ENCODE results near the gene AP4E1. TPM values are rescaled to one million over a fixed set of nuclear protein-coding genes. Genes with fewer than 3 reads are reported as not detected.

AP4E1 gene
- total and polyA plus RNA-seq, 2 of the 4 experiments (the other 2 are of a cell fraction), result 3.1 to 6.8 TPM

DNA sequence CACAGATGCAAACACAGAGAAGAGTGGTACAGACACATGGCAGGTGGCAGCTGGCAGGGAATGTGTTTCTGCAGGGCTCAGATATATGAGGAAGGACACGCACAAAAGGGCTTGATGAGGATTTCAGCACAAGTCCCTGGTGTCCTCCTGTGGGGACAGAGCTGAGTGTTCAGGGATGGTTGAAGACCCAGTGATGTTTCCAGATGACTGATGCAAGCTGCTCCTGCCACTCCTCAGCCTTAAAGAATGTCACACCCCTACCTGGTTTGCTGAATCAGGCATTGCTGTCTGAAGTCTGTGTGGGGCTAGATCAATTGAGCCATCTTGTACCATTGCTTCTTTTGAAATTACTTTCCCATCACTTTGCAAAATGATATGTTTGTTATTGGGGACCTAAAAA is 146.1 kb downstream of the AP4E1 start:
- Histone ChIP-seq H3K4me3 (ENCODE audit: insufficient read depth, low read depth, low read length) (no peak overlapping the region), H2BK120ac (ENCODE audit: low read depth, low read length) (no peak overlapping the region), H3K27me3 (ENCODE audit: control insufficient read depth, insufficient read depth, low read length) (peaks cover 7% of the 10 kb centered on the region), H4K20me1 (ENCODE audit: insufficient read depth, low read length) (no peaks in the 10 kb centered on the region), H3K9me3 (ENCODE audit: control insufficient read depth, insufficient read depth, low read length) (no peaks in the 10 kb centered on the region), H2BK20ac (ENCODE audit: low read depth, low read length) (no peak overlapping the region), H3K14ac (replicated peaks; ENCODE audit: low read depth, low read length) (no peak overlapping the region), H2AK5ac (ENCODE audit: low read depth, low read length) (no peak overlapping the region), H3K9ac (ENCODE audit: low read depth, low read length) (no peak overlapping the region), H3K56ac (ENCODE audit: extremely low read depth, insufficient read depth, low read length) (no peak overlapping the region), H3K36me3 (ENCODE audit: control insufficient read depth, insufficient read depth, low read length) (no peaks in the 10 kb centered on the region), H3K79me1 (ENCODE audit: low read depth in 1 of 2, low read length in 2 of 2) (no peaks in the 10 kb centered on the region), H4K8ac (ENCODE audit: low read depth in 2 of 2, low read length in 2 of 2) (no peak overlapping the region), H2BK5ac (ENCODE audit: low read depth, low read length, poor library complexity, severe bottlenecking) (no peak overlapping the region), H4K91ac (ENCODE audit: insufficient read depth, low read depth, low read length) (no peak overlapping the region), H3K18ac (ENCODE audit: low read depth, low read length) (no peak overlapping the region), H2AK9ac (replicated peaks; ENCODE audit: low read depth, low read length, poor library complexity) (no peak overlapping the region), H3K4ac (ENCODE audit: low read depth, low read length) (no peak overlapping the region), H2AFZ (replicated peaks; ENCODE audit: low read length, poor library complexity) (no peak overlapping the region), H3K4me1 (ENCODE audit: control insufficient read depth, insufficient read depth, low read length) (no peaks in the 10 kb centered on the region), H2BK15ac (ENCODE audit: low read depth, low read length) (no peak overlapping the region), H3K27ac (ENCODE audit: insufficient read depth, low read length) (no peak overlapping the region), H3K4me2 (ENCODE audit: low read depth, low read length) (no peak overlapping the region), H3K9me1 (ENCODE audit: insufficient read depth, low read length) (no peaks in the 10 kb centered on the region), H4K5ac (ENCODE audit: low read depth, low read length) (no peak overlapping the region), H3K23ac (ENCODE audit: low read depth, low read length) (no peak overlapping the region)
- no peak for DNase-seq
- ATAC-seq (ENCODE audit: low read depth), result no peak
- in situ Hi-C loops (cut with MboI; ENCODE audit: low sequenced_read_pairs) (no loop called here), intact Hi-C loops (cut with micrococcal nuclease) (no loop called here), dilution Hi-C loops (cut with HindIII; ENCODE audit: low sequenced_read_pairs, unreplicated experiment) (no loop called here)
- WGBS, 2 experiments (ENCODE audit: extremely low coverage in 2 of 2, insufficient read length in 1 of 2), result no CpG with 5 or more reads among the region's 1 CpG
- BruUV-seq (replicated peaks), result no TSS peak
- POLR2A ChIA-PET (ENCODE audit: unreplicated experiment), result no interaction called here
- CTCF ChIA-PET, result interaction anchor here (0.6 to 1.0 kb wide), 2 partner anchors 10 to 745 kb away, joined by 3 read pairs; no protein-coding TSS in a partner anchor
- TF ChIP-seq BHLHE40 (IDR thresholded peaks at IDR 0.05; ENCODE audit: low read depth, low read length), result no peak
- TF ChIP-seq MAFK (IDR thresholded peaks at IDR 0.05; ENCODE audit: low read depth, low read length), result no peak
- TF ChIP-seq, protein P1, sequence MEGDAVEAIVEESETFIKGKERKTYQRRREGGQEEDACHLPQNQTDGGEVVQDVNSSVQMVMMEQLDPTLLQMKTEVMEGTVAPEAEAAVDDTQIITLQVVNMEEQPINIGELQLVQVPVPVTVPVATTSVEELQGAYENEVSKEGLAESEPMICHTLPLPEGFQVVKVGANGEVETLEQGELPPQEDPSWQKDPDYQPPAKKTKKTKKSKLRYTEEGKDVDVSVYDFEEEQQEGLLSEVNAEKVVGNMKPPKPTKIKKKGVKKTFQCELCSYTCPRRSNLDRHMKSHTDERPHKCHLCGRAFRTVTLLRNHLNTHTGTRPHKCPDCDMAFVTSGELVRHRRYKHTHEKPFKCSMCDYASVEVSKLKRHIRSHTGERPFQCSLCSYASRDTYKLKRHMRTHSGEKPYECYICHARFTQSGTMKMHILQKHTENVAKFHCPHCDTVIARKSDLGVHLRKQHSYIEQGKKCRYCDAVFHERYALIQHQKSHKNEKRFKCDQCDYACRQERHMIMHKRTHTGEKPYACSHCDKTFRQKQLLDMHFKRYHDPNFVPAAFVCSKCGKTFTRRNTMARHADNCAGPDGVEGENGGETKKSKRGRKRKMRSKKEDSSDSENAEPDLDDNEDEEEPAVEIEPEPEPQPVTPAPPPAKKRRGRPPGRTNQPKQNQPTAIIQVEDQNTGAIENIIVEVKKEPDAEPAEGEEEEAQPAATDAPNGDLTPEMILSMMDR (conservative IDR thresholded peaks at IDR 0.05; ENCODE audit: low read depth, low read length), result no peak
- TF ChIP-seq RFX5 (IDR thresholded peaks at IDR 0.05; ENCODE audit: low read depth, low read length), result no peak
- TF ChIP-seq, protein P2, sequence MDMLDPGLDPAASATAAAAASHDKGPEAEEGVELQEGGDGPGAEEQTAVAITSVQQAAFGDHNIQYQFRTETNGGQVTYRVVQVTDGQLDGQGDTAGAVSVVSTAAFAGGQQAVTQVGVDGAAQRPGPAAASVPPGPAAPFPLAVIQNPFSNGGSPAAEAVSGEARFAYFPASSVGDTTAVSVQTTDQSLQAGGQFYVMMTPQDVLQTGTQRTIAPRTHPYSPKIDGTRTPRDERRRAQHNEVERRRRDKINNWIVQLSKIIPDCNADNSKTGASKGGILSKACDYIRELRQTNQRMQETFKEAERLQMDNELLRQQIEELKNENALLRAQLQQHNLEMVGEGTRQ (IDR thresholded peaks at IDR 0.05; ENCODE audit: low read depth, low read length), result no peak
- TF ChIP-seq, protein P3, sequence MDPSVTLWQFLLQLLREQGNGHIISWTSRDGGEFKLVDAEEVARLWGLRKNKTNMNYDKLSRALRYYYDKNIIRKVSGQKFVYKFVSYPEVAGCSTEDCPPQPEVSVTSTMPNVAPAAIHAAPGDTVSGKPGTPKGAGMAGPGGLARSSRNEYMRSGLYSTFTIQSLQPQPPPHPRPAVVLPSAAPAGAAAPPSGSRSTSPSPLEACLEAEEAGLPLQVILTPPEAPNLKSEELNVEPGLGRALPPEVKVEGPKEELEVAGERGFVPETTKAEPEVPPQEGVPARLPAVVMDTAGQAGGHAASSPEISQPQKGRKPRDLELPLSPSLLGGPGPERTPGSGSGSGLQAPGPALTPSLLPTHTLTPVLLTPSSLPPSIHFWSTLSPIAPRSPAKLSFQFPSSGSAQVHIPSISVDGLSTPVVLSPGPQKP (IDR thresholded peaks at IDR 0.05; ENCODE audit: borderline replicate concordance, low read depth, low read length), result no peak
- TF ChIP-seq CEBPB (IDR thresholded peaks at IDR 0.05; ENCODE audit: low read depth, low read length), result no peak
- no peak for TF ChIP-seq MAZ (IDR thresholded peaks at IDR 0.05; ENCODE audit: borderline replicate concordance, low read depth, low read length)
- no peak for TF ChIP-seq SMC3 (IDR thresholded peaks at IDR 0.05; ENCODE audit: low read depth, low read length)
- TF ChIP-seq NFE2L2 (IDR thresholded peaks at IDR 0.05; ENCODE audit: low read depth, low read length), result no peak
- no peak for TF ChIP-seq RAD21 (IDR thresholded peaks at IDR 0.05; ENCODE audit: low read length)
- no peak for TF ChIP-seq RCOR1 (IDR thresholded peaks at IDR 0.05; ENCODE audit: insufficient replicate concordance, low read length)

All from IMR-90 (cell line).